Epithelial cell of proximal tubule (primary cell): ENCODE results near the gene CC2D2B. TPM values are rescaled to one million over a fixed set of nuclear protein-coding genes. Genes with fewer than 3 reads are reported as not detected.
A peak's percentile ranks its signal among the peaks of the same experiment; 100 is the strongest.

Source experiments
- DNase-seq: peaks from one replicate; pipeline ENCODE4 v3.0.0-alpha.2; 2011; ENCODE audit warnings: low read depth
- H3K4me3 ChIP-seq: 2 replicates; pipeline ENCODE4 v1.5.1; 2011; ENCODE audit warnings: low read depth, mild to moderate bottlenecking, low read length
- total RNA-seq: library from RNA; depleted of rRNA; stranded (reverse); fragments of >200 nt; gene quantifications from 2 replicates; pipeline ENCODE4 v1.2.3, GENCODE V29; 2015
- TF ChIP-seq, protein P1 (sequence below): conservative IDR thresholded peaks from 2 replicates; pipeline ENCODE4 v1.5.1; 2012; ENCODE audit warnings: low read depth, mild to moderate bottlenecking, low read length

CC2D2B gene
- total RNA-seq, 1 donor from 2014 or later = 0.52 TPM

- no peak overlapping the region for H3K4me3 ChIP-seq
- TF ChIP-seq, protein P1, sequence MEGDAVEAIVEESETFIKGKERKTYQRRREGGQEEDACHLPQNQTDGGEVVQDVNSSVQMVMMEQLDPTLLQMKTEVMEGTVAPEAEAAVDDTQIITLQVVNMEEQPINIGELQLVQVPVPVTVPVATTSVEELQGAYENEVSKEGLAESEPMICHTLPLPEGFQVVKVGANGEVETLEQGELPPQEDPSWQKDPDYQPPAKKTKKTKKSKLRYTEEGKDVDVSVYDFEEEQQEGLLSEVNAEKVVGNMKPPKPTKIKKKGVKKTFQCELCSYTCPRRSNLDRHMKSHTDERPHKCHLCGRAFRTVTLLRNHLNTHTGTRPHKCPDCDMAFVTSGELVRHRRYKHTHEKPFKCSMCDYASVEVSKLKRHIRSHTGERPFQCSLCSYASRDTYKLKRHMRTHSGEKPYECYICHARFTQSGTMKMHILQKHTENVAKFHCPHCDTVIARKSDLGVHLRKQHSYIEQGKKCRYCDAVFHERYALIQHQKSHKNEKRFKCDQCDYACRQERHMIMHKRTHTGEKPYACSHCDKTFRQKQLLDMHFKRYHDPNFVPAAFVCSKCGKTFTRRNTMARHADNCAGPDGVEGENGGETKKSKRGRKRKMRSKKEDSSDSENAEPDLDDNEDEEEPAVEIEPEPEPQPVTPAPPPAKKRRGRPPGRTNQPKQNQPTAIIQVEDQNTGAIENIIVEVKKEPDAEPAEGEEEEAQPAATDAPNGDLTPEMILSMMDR = no peak
- no peak for DNase-seq
These were observed 115.0 kb downstream of the CC2D2B start for GRCh38 chr10:96022739-96023138.

DNA sequence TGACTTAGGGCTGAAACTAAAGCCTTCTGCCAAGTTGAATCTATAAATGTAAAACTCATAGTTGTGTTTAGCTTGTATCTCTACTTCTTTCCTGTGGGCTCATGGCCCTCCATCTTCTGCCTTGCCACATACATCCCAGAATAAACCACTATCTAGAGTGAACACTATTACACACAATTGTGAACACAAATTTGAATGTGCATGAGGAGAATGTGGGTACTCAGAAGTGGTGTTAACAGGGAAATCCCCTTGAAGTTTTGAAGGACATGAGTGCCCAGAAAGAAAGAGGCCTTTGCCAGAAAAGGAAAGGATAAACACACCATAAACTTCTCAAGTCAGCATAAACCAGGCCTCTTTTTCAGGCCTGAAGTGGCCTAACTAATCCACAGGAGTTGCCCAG is 115.4 kb downstream of the CC2D2B start:
- DNase-seq = no peak
- TF ChIP-seq, protein P1 = no peak
- H3K4me3 ChIP-seq = no peak overlapping the region

DNA sequence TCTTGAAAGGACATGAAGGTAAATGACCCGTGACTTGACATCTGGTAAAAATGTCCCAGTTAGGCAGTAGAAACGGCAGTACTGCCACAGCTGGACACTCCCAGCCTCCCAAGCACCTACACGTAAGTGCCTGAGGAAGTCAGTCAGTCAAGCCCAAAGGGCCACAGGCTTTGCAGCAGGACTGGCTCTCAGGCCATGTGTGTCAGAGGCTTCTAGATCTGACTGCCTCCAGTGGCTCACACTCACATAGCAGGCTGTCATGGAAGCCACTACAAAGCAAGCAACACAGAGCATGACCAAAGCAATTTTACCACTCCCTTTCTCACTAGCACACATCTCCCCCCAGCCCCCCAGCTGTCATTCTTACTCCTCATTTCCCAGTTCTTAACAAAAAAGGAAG is 117.8 kb downstream of the CC2D2B start:
- DNase-seq = no peak
- TF ChIP-seq, protein P1 = peak; percentile 46
- H3K4me3 ChIP-seq = no peak overlapping the region

GRCh38 chr10:96034625-96035024 is 126.8 kb downstream of the CC2D2B start:
- no peak overlapping the region for H3K4me3 ChIP-seq
- no peak for DNase-seq

DNA sequence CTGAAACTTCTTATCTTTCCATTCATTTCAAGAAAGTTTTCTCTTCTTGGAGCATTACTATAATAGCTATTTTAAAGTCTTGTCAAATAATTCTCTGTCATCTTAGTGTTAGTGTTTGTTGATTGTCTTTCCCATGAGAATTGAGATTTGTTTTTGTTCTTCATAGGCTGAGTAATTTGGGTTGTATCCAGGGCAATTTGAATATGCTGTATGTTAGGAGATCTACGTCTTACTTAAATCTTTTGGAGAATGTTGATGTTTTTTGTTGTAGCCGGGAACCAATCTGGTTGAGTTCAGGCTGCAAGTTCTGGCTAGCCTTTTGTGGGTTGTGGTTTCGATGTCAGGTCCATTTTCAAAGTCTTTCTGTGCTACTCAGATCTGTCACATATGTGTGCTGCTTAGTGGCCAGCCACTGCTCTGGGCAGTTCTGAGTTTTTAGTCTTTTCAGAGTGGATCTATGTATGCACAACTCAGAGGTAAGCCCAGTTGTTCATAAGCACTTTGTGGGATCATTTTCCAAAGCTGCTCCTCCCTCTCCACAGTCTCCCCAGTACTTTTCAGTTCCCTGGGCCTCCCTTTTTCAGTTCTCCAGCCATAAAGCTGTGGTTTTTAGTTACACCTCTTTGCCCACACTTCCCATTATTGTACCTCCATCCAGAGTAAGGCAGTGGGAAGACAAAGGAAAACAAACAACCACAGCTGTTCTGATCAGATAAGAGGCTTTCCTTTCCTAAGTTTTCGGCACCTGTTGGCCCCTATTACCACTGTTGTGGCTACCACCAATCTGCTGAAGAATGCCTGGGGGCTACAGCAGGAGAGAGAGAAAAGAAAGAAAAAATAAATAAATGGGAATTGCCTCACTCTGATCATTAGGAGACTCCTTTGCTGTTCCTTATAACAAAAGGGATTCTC is 131.0 kb downstream of the CC2D2B start:
- TF ChIP-seq, protein P1 = no peak
- no peak for DNase-seq

More at GRCh38 chr10:96034625-96035024, 126.8 kb downstream of the CC2D2B start:
- TF ChIP-seq, protein P1 = no peak

GRCh38 chr10:96041146-96041545 is 133.4 kb downstream of the CC2D2B start:
- TF ChIP-seq, protein P1 = no peak
- no peak overlapping the region for H3K4me3 ChIP-seq
- no peak for DNase-seq

More for the DNA sequence above, 131.0 kb downstream of the CC2D2B start:
- no peak overlapping the region for H3K4me3 ChIP-seq
